Activated B cell treated with CpG ODN at 0.5 μM for 24 hours (primary cell): ENCODE measurements around the gene EIF2B5. TPM values are rescaled to one million over a fixed set of nuclear protein-coding genes. Genes with fewer than 3 reads are reported as not detected.

ENCODE experiments used
- ATAC-seq: fragments of 200-7000 bp; cut with Tn5 transposase; one replicate; pipeline ENCODE4 v1.10.0; 2021; ENCODE audit warnings: low read depth, mild to moderate bottlenecking, moderate library complexity
- CTCF ChIA-PET: fragments of 350-600 bp; sonication (Branson Sonifier 250); formaldehyde crosslinking; loops from one replicate; lab custom pipeline; 2021; ENCODE audit warnings: antibody characterized with exemption; lab: Charles Lee
- POLR2A ChIA-PET: fragments of 350-600 bp; sonication (Branson Sonifier 250); formaldehyde crosslinking; loops from one replicate; lab custom pipeline; 2021; ENCODE audit warnings: antibody characterized with exemption; lab: Charles Lee
- DNase-seq: peaks from one replicate; pipeline ENCODE4 v3.0.0; 2022
- H3K27ac Mint-ChIP-seq: one replicate; pipeline ENCODE4 v1.8.0; 2020; ENCODE audit warnings: mixed read lengths
- H3K27me3 Mint-ChIP-seq: one replicate; pipeline ENCODE4 v1.8.0; 2021; ENCODE audit warnings: mixed read lengths
- H3K36me3 Mint-ChIP-seq: one replicate; pipeline ENCODE4 v1.8.0; 2021; ENCODE audit warnings: low read depth, mixed read lengths
- H3K4me1 Mint-ChIP-seq: one replicate; pipeline ENCODE4 v1.8.0; 2021; ENCODE audit warnings: mixed read lengths
- H3K4me3 Mint-ChIP-seq: one replicate; pipeline ENCODE4 v1.8.0; 2020; ENCODE audit warnings: mild to moderate bottlenecking, mixed read lengths
- H3K9me3 Mint-ChIP-seq: one replicate; pipeline ENCODE4 v1.8.0; 2020; ENCODE audit warnings: mixed read lengths
- intact Hi-C: fragments of 100-400 bp; cut with micrococcal nuclease; formaldehyde crosslinking; loops from one replicate; pipeline ENCODE4 v1.15.1; 2024
- total RNA-seq: library from RNA; stranded (reverse); gene quantifications from 2 replicates; pipeline ENCODE4 v1.2.3, GENCODE V29; 2022
- TF ChIP-seq, protein P1 (sequence below): fragments of 200-600 bp; IDR thresholded peaks from one replicate; pipeline ENCODE4 v1.8.0; 2022; ENCODE audit warnings: antibody characterized with exemption, mild to moderate bottlenecking

The EIF2B5 gene
- total RNA-seq, 1 donor from 2014 or later, result 74.2 TPM

- TF ChIP-seq, protein P1, sequence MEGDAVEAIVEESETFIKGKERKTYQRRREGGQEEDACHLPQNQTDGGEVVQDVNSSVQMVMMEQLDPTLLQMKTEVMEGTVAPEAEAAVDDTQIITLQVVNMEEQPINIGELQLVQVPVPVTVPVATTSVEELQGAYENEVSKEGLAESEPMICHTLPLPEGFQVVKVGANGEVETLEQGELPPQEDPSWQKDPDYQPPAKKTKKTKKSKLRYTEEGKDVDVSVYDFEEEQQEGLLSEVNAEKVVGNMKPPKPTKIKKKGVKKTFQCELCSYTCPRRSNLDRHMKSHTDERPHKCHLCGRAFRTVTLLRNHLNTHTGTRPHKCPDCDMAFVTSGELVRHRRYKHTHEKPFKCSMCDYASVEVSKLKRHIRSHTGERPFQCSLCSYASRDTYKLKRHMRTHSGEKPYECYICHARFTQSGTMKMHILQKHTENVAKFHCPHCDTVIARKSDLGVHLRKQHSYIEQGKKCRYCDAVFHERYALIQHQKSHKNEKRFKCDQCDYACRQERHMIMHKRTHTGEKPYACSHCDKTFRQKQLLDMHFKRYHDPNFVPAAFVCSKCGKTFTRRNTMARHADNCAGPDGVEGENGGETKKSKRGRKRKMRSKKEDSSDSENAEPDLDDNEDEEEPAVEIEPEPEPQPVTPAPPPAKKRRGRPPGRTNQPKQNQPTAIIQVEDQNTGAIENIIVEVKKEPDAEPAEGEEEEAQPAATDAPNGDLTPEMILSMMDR, result no peak
- Mint-ChIP-seq H3K4me3 (no peak overlapping the region), H3K36me3 (no peaks in the 10 kb centered on the region), H3K9me3 (no peaks in the 10 kb centered on the region), H3K4me1 (no peaks in the 10 kb centered on the region), H3K27ac (no peak overlapping the region), H3K27me3 (peaks cover 1% of the 10 kb centered on the region)
- intact Hi-C loops, result no loop called here
- DNase-seq (no peak), ATAC-seq (no peak)
- ChIA-PET CTCF (no interaction called here), POLR2A (no interaction called here)
Observed at GRCh38 chr3:184126006-184126405, 9.2 kb upstream of the EIF2B5 start.

- Mint-ChIP-seq H3K4me1 (peaks cover 5% of the 10 kb centered on the region), H3K27me3 (peaks cover 1% of the 10 kb centered on the region), H3K9me3 (no peaks in the 10 kb centered on the region), H3K27ac (no peak overlapping the region), H3K36me3 (no peaks in the 10 kb centered on the region), H3K4me3 (no peak overlapping the region)
- CTCF ChIA-PET, result no interaction called here
- intact Hi-C loops, result no loop called here
- POLR2A ChIA-PET, result no interaction called here
- DNase-seq (no peak), ATAC-seq (no peak)
- TF ChIP-seq, protein P1, result no peak
Observed at GRCh38 chr3:184129012-184129411, 6.1 kb upstream of the EIF2B5 start.

DNA sequence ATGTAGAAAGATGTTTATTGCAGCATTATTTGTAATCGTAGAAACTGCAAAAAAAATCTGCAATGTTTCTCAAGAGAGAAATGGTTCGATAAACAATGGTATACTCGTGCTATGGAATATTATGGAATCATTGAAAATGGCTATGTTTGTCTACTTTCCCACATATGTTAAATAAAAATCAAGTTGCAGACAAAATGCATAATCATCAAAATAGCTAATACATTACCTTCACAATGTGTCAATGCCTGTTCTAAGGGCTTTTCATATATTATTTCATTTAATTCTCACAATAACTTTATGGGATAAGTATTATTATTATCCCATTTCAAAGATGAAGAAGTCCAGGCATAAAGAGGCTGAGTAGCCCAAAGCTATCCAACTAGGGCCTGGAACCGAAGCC lies 2.2 kb upstream of the EIF2B5 start:
- DNase-seq (no peak), ATAC-seq (no peak)
- intact Hi-C loops, result no loop called here
- no peaks in the 10 kb centered on the region for H3K9me3 Mint-ChIP-seq
- TF ChIP-seq, protein P1, result no peak
- no peak overlapping the region for H3K4me3 Mint-ChIP-seq
- H3K36me3 Mint-ChIP-seq, result peaks cover 21% of the 10 kb centered on the region
- CTCF ChIA-PET, result interaction anchor here (1.3 kb wide), 1 partner anchor 117 kb away, joined by 3 read pairs; the partner anchor contains the start of gene EEF1AKMT4
- peaks cover 1% of the 10 kb centered on the region for H3K27me3 Mint-ChIP-seq
- H3K4me1 Mint-ChIP-seq, result peaks cover 33% of the 10 kb centered on the region
- H3K27ac Mint-ChIP-seq, result no peak overlapping the region
- POLR2A ChIA-PET, result no interaction called here

DNA sequence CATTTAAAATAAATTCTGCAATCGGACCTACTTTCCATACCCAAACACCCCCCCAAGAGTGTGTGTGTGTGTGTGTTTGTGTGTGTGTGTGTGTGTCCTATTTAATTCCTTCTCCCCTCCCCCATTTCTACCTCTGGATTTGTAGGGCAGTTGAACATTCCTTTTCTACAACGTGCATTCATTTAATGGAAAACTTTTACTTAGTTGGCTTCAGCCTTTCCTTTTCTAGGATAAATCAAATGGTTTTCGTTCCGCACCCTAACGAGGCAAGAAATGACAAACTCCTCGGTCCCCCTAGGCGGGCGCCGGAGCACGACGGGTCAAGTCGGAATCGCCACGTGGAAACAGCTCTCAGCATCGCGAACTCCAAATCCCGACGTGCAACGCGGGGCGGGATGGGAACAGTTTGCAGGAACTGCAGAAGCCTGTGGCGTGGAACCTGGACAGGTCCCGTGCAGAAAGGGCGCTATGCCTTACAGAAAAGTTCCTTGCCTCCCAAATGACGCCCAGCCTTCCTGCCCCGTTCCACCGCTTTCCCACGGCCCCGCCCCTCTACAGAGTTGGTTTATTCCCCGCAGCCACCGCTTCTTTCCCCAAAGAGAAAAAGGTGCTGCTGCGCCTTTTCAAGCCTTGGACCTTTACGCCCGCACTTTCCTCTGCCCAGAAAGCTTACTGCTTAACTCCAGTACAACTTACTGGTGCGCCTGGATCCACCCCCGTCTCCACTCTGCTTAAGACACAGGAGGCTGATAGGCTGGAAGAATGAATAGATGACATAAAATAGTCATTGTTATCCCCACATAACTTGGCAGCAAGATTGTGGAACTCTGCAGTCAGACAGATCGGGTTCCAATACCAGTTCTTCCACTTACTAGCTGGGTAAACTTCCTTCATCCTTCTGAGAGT lies 1.1 kb upstream of the EIF2B5 start:
- H3K4me3 Mint-ChIP-seq, result peak overlapping the region; percentile 98
- H3K27ac Mint-ChIP-seq, result peak overlapping the region; percentile 96
- H3K27me3 Mint-ChIP-seq, result no peaks in the 10 kb centered on the region
- peaks cover 33% of the 10 kb centered on the region for H3K4me1 Mint-ChIP-seq
- POLR2A ChIA-PET, result interaction anchor here (0.7 to 2.9 kb wide), 9 partner anchors 16 to 848 kb away, joined by 3 to 11 read pairs (median 4); partner anchors contain the start of genes ABCC5, DVL3, EEF1AKMT4 and PARL
- CTCF ChIA-PET, result interaction anchor here (1.3 to 1.6 kb wide), 3 partner anchors 10 to 249 kb away, joined by 3 to 5 read pairs (median 4); partner anchors contain the start of genes EEF1AKMT4 and PARL
- DNase-seq (peak; percentile 37), ATAC-seq (peak; percentile 15)
- intact Hi-C loops, result loop anchor here (2.0 kb wide), 2 partner anchors 127 to 181 kb away; partner anchors contain the start of gene EIF4G1
- H3K9me3 Mint-ChIP-seq, result no peaks in the 10 kb centered on the region
- H3K36me3 Mint-ChIP-seq, result peaks cover 26% of the 10 kb centered on the region
- TF ChIP-seq, protein P1, result no peak

DNA sequence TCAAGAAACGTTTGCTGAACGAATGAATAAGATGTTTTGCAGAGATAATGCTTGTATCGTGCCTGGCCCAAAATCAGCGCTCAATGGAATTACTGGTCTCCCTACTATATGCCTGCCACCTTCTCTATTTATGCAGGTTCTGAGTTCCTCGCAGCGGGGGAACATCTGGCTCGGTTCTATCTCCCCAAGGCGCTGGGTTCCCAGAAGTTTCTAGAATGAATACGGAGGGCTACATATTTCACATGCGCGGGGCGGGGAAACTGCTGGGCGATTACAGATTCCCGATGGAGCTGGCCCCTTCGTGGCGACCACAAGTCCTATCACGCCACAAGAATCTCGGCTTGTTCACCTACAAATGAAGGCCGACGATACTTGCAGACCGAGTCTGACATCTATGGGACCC lies 411 bp upstream of the EIF2B5 start:
- ChIA-PET CTCF (interaction anchor here (1.2 to 1.6 kb wide), 3 partner anchors 9 to 250 kb away, joined by 3 to 5 read pairs (median 4); partner anchors contain the start of gene PARL), POLR2A (interaction anchor here (0.6 to 2.9 kb wide), 20 partner anchors 9 to 849 kb away, joined by 3 to 14 read pairs (median 4); partner anchors contain the start of genes ABCC5, ABCF3, AP2M1 and CAMK2N2)
- intact Hi-C loops, result loop anchor here (1.0 to 2.0 kb wide), 10 partner anchors 21 to 239 kb away; partner anchors contain the start of genes ABCC5, ABCF3, AP2M1 and DVL3
- no peaks in the 10 kb centered on the region for H3K27me3 Mint-ChIP-seq
- DNase-seq (no peak), ATAC-seq (peak; percentile 32)
- peaks cover 28% of the 10 kb centered on the region for H3K36me3 Mint-ChIP-seq
- H3K9me3 Mint-ChIP-seq, result no peaks in the 10 kb centered on the region
- H3K4me1 Mint-ChIP-seq, result peaks cover 33% of the 10 kb centered on the region
- peak overlapping the region; percentile 96 for H3K27ac Mint-ChIP-seq
- TF ChIP-seq, protein P1, result no peak
- peak overlapping the region; percentile 98 for H3K4me3 Mint-ChIP-seq
